ENCODE measurements around the gene NOS1AP.

DNA sequence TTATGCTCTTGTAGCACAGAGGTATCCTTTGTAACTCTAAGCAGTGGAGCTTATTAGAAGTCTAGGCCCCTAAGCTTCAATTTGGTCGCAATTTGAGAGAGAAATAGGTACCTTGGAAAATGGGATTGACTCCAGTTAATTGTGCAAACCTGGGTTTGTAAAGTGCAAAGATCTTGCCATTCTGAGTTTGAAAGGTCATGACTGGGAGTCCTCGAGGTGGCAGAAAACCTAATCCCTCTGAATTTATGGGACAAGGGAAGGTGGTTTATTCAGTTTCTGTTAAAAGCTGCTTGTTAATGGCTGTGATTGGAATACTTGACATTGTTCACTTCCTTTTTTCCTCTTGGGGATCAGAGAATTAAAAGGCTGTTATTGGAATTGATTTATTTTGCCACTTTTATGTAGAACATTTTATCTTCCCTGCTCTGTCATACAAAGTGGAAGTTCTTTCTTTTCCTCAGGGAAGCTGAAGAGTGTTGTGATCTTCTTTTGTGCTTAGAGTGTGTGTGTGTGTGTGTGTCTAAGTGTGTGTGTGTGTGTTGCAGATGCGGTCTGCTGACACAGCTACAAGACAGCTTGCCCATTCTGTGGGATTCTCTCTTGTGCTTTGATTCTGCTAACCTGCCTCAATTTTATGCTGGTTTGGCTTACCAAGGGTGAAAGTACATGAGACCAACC lies 162.7 kb downstream of the NOS1AP start:
- TF ChIP-seq, protein P1, sequence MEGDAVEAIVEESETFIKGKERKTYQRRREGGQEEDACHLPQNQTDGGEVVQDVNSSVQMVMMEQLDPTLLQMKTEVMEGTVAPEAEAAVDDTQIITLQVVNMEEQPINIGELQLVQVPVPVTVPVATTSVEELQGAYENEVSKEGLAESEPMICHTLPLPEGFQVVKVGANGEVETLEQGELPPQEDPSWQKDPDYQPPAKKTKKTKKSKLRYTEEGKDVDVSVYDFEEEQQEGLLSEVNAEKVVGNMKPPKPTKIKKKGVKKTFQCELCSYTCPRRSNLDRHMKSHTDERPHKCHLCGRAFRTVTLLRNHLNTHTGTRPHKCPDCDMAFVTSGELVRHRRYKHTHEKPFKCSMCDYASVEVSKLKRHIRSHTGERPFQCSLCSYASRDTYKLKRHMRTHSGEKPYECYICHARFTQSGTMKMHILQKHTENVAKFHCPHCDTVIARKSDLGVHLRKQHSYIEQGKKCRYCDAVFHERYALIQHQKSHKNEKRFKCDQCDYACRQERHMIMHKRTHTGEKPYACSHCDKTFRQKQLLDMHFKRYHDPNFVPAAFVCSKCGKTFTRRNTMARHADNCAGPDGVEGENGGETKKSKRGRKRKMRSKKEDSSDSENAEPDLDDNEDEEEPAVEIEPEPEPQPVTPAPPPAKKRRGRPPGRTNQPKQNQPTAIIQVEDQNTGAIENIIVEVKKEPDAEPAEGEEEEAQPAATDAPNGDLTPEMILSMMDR (conservative IDR thresholded peaks at IDR 0.05; ENCODE audit: low read length), result no peak
- no peak for TF ChIP-seq EZH2phosphoT487 (IDR thresholded peaks at IDR 0.05; ENCODE audit: borderline replicate concordance)
